Mesenchymal stem cell (in vitro differentiated cells and primary cell): ENCODE data around the gene DNAJB2.

Experiments
- DNase-seq: peaks from one replicate; pipeline ENCODE4 v3.0.0-alpha.2; 2013
- H2AFZ ChIP-seq: one replicate; pipeline ENCODE4 v1.6.1; 2013; ENCODE audit warnings: low read depth, mild to moderate bottlenecking, control low read depth, inconsistent platforms, low read length, moderate library complexity
- H2AK5ac ChIP-seq: 2 replicates; pipeline ENCODE4 v1.6.1; 2013; ENCODE audit warnings: low read length, moderate library complexity, mild to moderate bottlenecking, inconsistent platforms; ENCODE audit not compliant: severe bottlenecking
- H2BK120ac ChIP-seq: one replicate; pipeline ENCODE4 v1.6.1; 2013; ENCODE audit warnings: low read depth, mild to moderate bottlenecking, inconsistent platforms, low read length, moderate library complexity
- H2BK12ac ChIP-seq, 2 experiments: one replicate each; pipeline ENCODE4 v1.6.1; 2013; ENCODE audit warnings: inconsistent platforms in 2 of 2, low read length in 2 of 2, mild to moderate bottlenecking in 2 of 2, moderate library complexity in 2 of 2, control low read depth in 1 of 2
- H2BK15ac ChIP-seq: one replicate; pipeline ENCODE4 v1.6.1; 2013; ENCODE audit warnings: mild to moderate bottlenecking, low read depth, inconsistent platforms; ENCODE audit not compliant: poor library complexity, severe bottlenecking
- H2BK5ac ChIP-seq: 2 replicates; pipeline ENCODE4 v1.6.1; 2013; ENCODE audit warnings: low read depth, mild to moderate bottlenecking, low read length, control low read depth, inconsistent platforms; ENCODE audit not compliant: poor library complexity, severe bottlenecking
- H3K14ac ChIP-seq, 2 experiments: one replicate each; pipeline ENCODE4 v1.6.1; 2013; ENCODE audit warnings: inconsistent platforms in 2 of 2, low read length in 2 of 2, control low read depth in 1 of 2, mild to moderate bottlenecking in 1 of 2, moderate library complexity in 1 of 2
- H3K18ac ChIP-seq, 2 experiments: one replicate each; pipeline ENCODE4 v1.6.1; 2013; ENCODE audit warnings: inconsistent platforms in 2 of 2, low read length in 2 of 2, control low read depth in 1 of 2, low read depth in 1 of 2, mild to moderate bottlenecking in 1 of 2
- H3K23ac ChIP-seq, 2 experiments: one replicate each; pipeline ENCODE4 v1.6.1; 2013; ENCODE audit warnings: inconsistent platforms in 2 of 2, low read length in 2 of 2, mild to moderate bottlenecking in 2 of 2, moderate library complexity in 2 of 2, control low read depth in 1 of 2
- H3K27ac ChIP-seq: 2 replicates; pipeline ENCODE4 v1.5.1; 2013; ENCODE audit warnings: mild to moderate bottlenecking, moderate library complexity, low read length, control low read depth, inconsistent platforms; ENCODE audit not compliant: poor library complexity, severe bottlenecking
- H3K27me3 ChIP-seq, 2 experiments: 2 replicates each; pipeline versions ENCODE4 v1.6.1 to v1.7.0; 2013; ENCODE audit warnings: low read length in 2 of 2, mild to moderate bottlenecking in 2 of 2, moderate library complexity in 2 of 2, control low read depth in 1 of 2, inconsistent platforms in 1 of 2; ENCODE audit not compliant: control insufficient read depth in 1 of 2, insufficient read depth in 1 of 2
- H3K36me3 ChIP-seq, 2 experiments: 2 replicates each; pipeline versions ENCODE4 v1.6.1 to v1.7.0; 2013; ENCODE audit warnings: low read length in 2 of 2, control low read depth in 1 of 2, inconsistent platforms in 1 of 2, low read depth in 1 of 2, mild to moderate bottlenecking in 1 of 2; ENCODE audit not compliant: insufficient read depth in 2 of 2, control insufficient read depth in 1 of 2
- H3K4ac ChIP-seq, 2 experiments: one replicate each; pipeline ENCODE4 v1.6.1; 2013; ENCODE audit warnings: inconsistent platforms in 2 of 2, low read length in 2 of 2, mild to moderate bottlenecking in 2 of 2, moderate library complexity in 2 of 2, control low read depth in 1 of 2, low read depth in 1 of 2
- H3K4me1 ChIP-seq: 2 replicates; pipeline ENCODE4 v1.6.1; 2013; ENCODE audit warnings: low read depth, low read length, control low read depth; ENCODE audit not compliant: control insufficient read depth, insufficient read depth
- H3K4me2 ChIP-seq: 2 replicates; pipeline ENCODE4 v1.6.1; 2013; ENCODE audit warnings: low read length, mild to moderate bottlenecking, inconsistent platforms; ENCODE audit not compliant: poor library complexity, severe bottlenecking
- H3K4me3 ChIP-seq, 2 experiments: 2 replicates each; pipeline versions ENCODE4 v1.5.1 to v1.7.0; 2013; ENCODE audit warnings: low read length in 2 of 2, mild to moderate bottlenecking in 2 of 2, control low read depth in 1 of 2, low read depth in 1 of 2; ENCODE audit not compliant: insufficient read depth in 1 of 2
- H3K79me1 ChIP-seq: replicated peaks from 2 replicates; pipeline ENCODE4 v1.6.1; 2013; ENCODE audit warnings: mild to moderate bottlenecking, control low read depth, low read length, inconsistent platforms; ENCODE audit not compliant: poor library complexity, severe bottlenecking
- H3K9ac ChIP-seq: 2 replicates; pipeline ENCODE4 v1.7.0; 2013; ENCODE audit warnings: mild to moderate bottlenecking, low read length, moderate library complexity
- H3K9me3 ChIP-seq: 2 replicates; pipeline ENCODE4 v1.7.0; 2013; ENCODE audit warnings: mild to moderate bottlenecking, low read length; ENCODE audit not compliant: control insufficient read depth
- H4K8ac ChIP-seq: one replicate; pipeline ENCODE4 v1.6.1; 2013; ENCODE audit warnings: inconsistent platforms, mild to moderate bottlenecking, low read length, moderate library complexity
- H4K91ac ChIP-seq: one replicate; pipeline ENCODE4 v1.6.1; 2013; ENCODE audit warnings: mild to moderate bottlenecking, low read length, inconsistent platforms
- WGBS: methylation state at CpG from one replicate; pipeline ENCODE4 v1.1.7; 2013; ENCODE audit warnings: mixed read lengths; 5-methylcytosine and 5-hydroxymethylcytosine counted together

The DNAJB2 gene

GRCh38 chr2:219284501-219285372 is 5.6 kb downstream of the DNAJB2 start:
- no peak overlapping the region for H3K4me2 ChIP-seq
- no peaks in the 10 kb centered on the region for H3K27me3 ChIP-seq
- no peak overlapping the region for H3K27ac ChIP-seq
- no peak overlapping the region for H2AK5ac ChIP-seq
- no peak for DNase-seq
- WGBS: 99% methylated on average over 16 of the region's 16 CpGs
- H2AFZ ChIP-seq: no peak overlapping the region
- no peak overlapping the region for H3K18ac ChIP-seq
- H3K4me1 ChIP-seq: peaks cover 30% of the 10 kb centered on the region
- H3K14ac ChIP-seq: no peak overlapping the region
- H2BK12ac ChIP-seq: no peak overlapping the region
- H3K9ac ChIP-seq: peak overlapping the region; percentile 74
- H2BK5ac ChIP-seq: no peak overlapping the region
- no peak overlapping the region for H2BK120ac ChIP-seq
- no peak overlapping the region for H2BK15ac ChIP-seq
- peaks cover 18% of the 10 kb centered on the region for H3K79me1 ChIP-seq
- H4K91ac ChIP-seq: no peak overlapping the region
- H3K36me3 ChIP-seq: peaks cover 55 to 62% of the 10 kb centered on the region in 2 experiments
- H3K23ac ChIP-seq: no peak overlapping the region
- H3K9me3 ChIP-seq: no peaks in the 10 kb centered on the region
- no peak overlapping the region for H4K8ac ChIP-seq
- no peak overlapping the region for H3K4me3 ChIP-seq
- H3K4ac ChIP-seq: no peak overlapping the region

GRCh38 chr2:219285373-219285735 is 6.2 kb downstream of the DNAJB2 start:
- H3K4me1 ChIP-seq: peaks cover 28% of the 10 kb centered on the region
- no peak overlapping the region for H4K8ac ChIP-seq
- peak overlapping the region; percentile 74 for H3K9ac ChIP-seq
- peaks cover 12% of the 10 kb centered on the region for H3K79me1 ChIP-seq
- H4K91ac ChIP-seq: no peak overlapping the region
- H3K4ac ChIP-seq: no peak overlapping the region
- H2BK120ac ChIP-seq: no peak overlapping the region
- no peak overlapping the region for H2BK5ac ChIP-seq
- H2AK5ac ChIP-seq: no peak overlapping the region
- no peak overlapping the region for H3K4me2 ChIP-seq
- H3K27me3 ChIP-seq: no peaks in the 10 kb centered on the region
- H3K9me3 ChIP-seq: no peaks in the 10 kb centered on the region
- no peak for DNase-seq
- H3K27ac ChIP-seq: no peak overlapping the region
- peaks cover 53 to 58% of the 10 kb centered on the region in 2 experiments for H3K36me3 ChIP-seq
- H3K23ac ChIP-seq: no peak overlapping the region
- WGBS: 91% methylated on average over 7 of the region's 12 CpGs
- peak overlapping the region in 1 of 2 experiments; percentile 56 for H3K4me3 ChIP-seq
- H2AFZ ChIP-seq: no peak overlapping the region
- no peak overlapping the region for H3K18ac ChIP-seq
- no peak overlapping the region for H3K14ac ChIP-seq
- H2BK15ac ChIP-seq: no peak overlapping the region
- no peak overlapping the region for H2BK12ac ChIP-seq

GRCh38 chr2:219285894-219286425 is 6.8 kb downstream of the DNAJB2 start:
- peaks cover 11% of the 10 kb centered on the region for H3K79me1 ChIP-seq
- no peak for DNase-seq
- no peaks in the 10 kb centered on the region for H3K9me3 ChIP-seq
- H2BK120ac ChIP-seq: no peak overlapping the region
- H4K8ac ChIP-seq: no peak overlapping the region
- no peak overlapping the region for H3K27ac ChIP-seq
- H3K4me3 ChIP-seq: peak overlapping the region in 1 of 2 experiments; percentile 56
- H3K9ac ChIP-seq: peak overlapping the region; percentile 74
- no peak overlapping the region for H3K14ac ChIP-seq
- H2BK12ac ChIP-seq: no peak overlapping the region
- no peak overlapping the region for H2AK5ac ChIP-seq
- H3K27me3 ChIP-seq: no peaks in the 10 kb centered on the region
- H3K23ac ChIP-seq: no peak overlapping the region
- no peak overlapping the region for H4K91ac ChIP-seq
- peaks cover 47 to 52% of the 10 kb centered on the region in 2 experiments for H3K36me3 ChIP-seq
- no peak overlapping the region for H3K18ac ChIP-seq
- no peak overlapping the region for H3K4me2 ChIP-seq
- no peak overlapping the region for H2BK5ac ChIP-seq
- H3K4me1 ChIP-seq: peaks cover 23% of the 10 kb centered on the region
- no peak overlapping the region for H3K4ac ChIP-seq
- WGBS: 68% methylated on average over 13 of the region's 17 CpGs
- H2AFZ ChIP-seq: no peak overlapping the region
- H2BK15ac ChIP-seq: no peak overlapping the region

GRCh38 chr2:219286436-219287115 is 7.4 kb downstream of the DNAJB2 start:
- no peak overlapping the region for H3K18ac ChIP-seq

More at GRCh38 chr2:219286436-219287115, 7.4 kb downstream of the DNAJB2 start:
- Histone ChIP-seq H3K4ac (no peak overlapping the region), H3K9ac (peak overlapping the region; percentile 66), H3K27ac (no peak overlapping the region), H3K79me1 (peaks cover 7% of the 10 kb centered on the region), H3K9me3 (no peaks in the 10 kb centered on the region), H3K27me3 (no peaks in the 10 kb centered on the region), H3K4me2 (no peak overlapping the region), H3K23ac (no peak overlapping the region), H2AK5ac (no peak overlapping the region), H2BK12ac (peak overlapping the region in 1 of 2 experiments; percentile 64), H2AFZ (no peak overlapping the region), H4K8ac (no peak overlapping the region), H3K14ac (no peak overlapping the region), H4K91ac (no peak overlapping the region), H3K4me3 (peak overlapping the region in 1 of 2 experiments; percentile 34), H3K36me3 (peaks cover 41 to 47% of the 10 kb centered on the region in 2 experiments), H2BK120ac (no peak overlapping the region), H2BK15ac (no peak overlapping the region), H3K4me1 (peaks cover 19% of the 10 kb centered on the region), H2BK5ac (no peak overlapping the region)
- WGBS: 94% methylated on average over 6 of the region's 12 CpGs
- DNase-seq: no peak
